Ishikawa (cell line): ENCODE measurements around the gene NTNG1.

ENCODE experiments used
- TEAD4 ChIP-seq: IDR thresholded peaks from 2 replicates; pipeline ENCODE4 v1.6.1; 2012
- TF ChIP-seq, protein P1 (sequence below): IDR thresholded peaks from 2 replicates; pipeline ENCODE4 v1.6.1; 2012; ENCODE audit warnings: low read depth, mild to moderate bottlenecking

DNA sequence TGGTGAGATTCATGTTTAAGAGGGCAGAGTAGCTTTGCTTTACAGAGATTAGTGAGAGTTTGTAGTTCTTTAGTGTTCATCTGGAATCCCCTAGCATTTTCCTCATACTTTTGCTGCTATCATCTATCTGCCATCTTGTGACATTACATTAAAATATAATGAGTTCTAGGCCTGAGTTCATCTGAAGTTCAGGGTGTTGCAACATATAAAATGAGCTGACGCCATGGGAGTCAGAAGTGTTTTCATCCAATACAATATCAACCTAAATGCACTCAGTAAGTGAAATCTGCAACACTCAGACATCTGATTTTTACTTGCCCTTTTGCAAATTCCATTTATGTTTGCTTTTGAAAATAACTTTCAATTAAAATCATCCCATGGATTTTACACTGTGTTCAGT lies 153.8 kb downstream of the NTNG1 start:
- TF ChIP-seq, protein P1, sequence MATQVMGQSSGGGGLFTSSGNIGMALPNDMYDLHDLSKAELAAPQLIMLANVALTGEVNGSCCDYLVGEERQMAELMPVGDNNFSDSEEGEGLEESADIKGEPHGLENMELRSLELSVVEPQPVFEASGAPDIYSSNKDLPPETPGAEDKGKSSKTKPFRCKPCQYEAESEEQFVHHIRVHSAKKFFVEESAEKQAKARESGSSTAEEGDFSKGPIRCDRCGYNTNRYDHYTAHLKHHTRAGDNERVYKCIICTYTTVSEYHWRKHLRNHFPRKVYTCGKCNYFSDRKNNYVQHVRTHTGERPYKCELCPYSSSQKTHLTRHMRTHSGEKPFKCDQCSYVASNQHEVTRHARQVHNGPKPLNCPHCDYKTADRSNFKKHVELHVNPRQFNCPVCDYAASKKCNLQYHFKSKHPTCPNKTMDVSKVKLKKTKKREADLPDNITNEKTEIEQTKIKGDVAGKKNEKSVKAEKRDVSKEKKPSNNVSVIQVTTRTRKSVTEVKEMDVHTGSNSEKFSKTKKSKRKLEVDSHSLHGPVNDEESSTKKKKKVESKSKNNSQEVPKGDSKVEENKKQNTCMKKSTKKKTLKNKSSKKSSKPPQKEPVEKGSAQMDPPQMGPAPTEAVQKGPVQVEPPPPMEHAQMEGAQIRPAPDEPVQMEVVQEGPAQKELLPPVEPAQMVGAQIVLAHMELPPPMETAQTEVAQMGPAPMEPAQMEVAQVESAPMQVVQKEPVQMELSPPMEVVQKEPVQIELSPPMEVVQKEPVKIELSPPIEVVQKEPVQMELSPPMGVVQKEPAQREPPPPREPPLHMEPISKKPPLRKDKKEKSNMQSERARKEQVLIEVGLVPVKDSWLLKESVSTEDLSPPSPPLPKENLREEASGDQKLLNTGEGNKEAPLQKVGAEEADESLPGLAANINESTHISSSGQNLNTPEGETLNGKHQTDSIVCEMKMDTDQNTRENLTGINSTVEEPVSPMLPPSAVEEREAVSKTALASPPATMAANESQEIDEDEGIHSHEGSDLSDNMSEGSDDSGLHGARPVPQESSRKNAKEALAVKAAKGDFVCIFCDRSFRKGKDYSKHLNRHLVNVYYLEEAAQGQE, result no peak
- no peak for TF ChIP-seq TEAD4
